Suprapubic skin (tissue), 4 donors: ENCODE results near the gene UBXN10.

ENCODE experiments used
- CTCF ChIP-seq, 2 donors: fragments of 200-600 bp in 1 of 2; fragments of 450-650 bp in 1 of 2; sonication (generic) in 1 of 2; IDR thresholded peaks; one replicate each; pipeline ENCODE4 v1.5.1; 2016 to 2019; ENCODE audit warnings: antibody characterized with exemption in 2 of 2, mild to moderate bottlenecking in 1 of 2, moderate library complexity in 1 of 2
- EP300 ChIP-seq: sonication (generic); formaldehyde crosslinking; IDR thresholded peaks from one replicate; pipeline ENCODE4 v1.6.1; 2017; ENCODE audit warnings: antibody characterized with exemption
- POLR2A ChIP-seq, 2 donors: fragments of 450-650 bp; IDR thresholded peaks; one replicate each; pipeline ENCODE4 v1.6.1; 2017; ENCODE audit warnings: antibody characterized with exemption in 2 of 2, mild to moderate bottlenecking in 2 of 2, moderate library complexity in 2 of 2
- POLR2AphosphoS5 ChIP-seq, 3 donors: sonication (generic); formaldehyde crosslinking; IDR thresholded peaks; one replicate each; pipeline ENCODE4 v1.6.1; 2017; ENCODE audit warnings: antibody characterized with exemption in 3 of 3

GRCh38 chr1:20138961-20139550 is 46.8 kb upstream of the UBXN10 start, which contains the start of gene PLA2G2F:
- TF ChIP-seq POLR2AphosphoS5 (IDR thresholded peaks at IDR 0.05) (no peak), CTCF (IDR thresholded peaks at IDR 0.05) (no peak), EP300 (no peak), POLR2A (IDR thresholded peaks at IDR 0.05) (no peak)
